OCI-LY7 (cell line): ENCODE measurements around the gene KRT31. TPM values are rescaled to one million over a fixed set of nuclear protein-coding genes. Genes with fewer than 3 reads are reported as not detected.

ENCODE experiments used
- Bru-seq: library from RNA; stranded (reverse); fragments of 400-500 nt; gene quantifications from one replicate; lab custom pipeline; 2021; lab: Mats Ljungman, UMichigan
- BruChase-seq, 2 experiments: library from RNA; stranded (reverse); fragments of 400-500 nt; gene quantifications; one replicate each; lab custom pipeline; 2021; lab: Mats Ljungman, UMichigan
- BruUV-seq: library from RNA; stranded (reverse); fragments of 400-500 nt; replicated peaks from 2 replicates; lab custom pipeline; 2021; lab: Mats Ljungman, UMichigan
- CTCF ChIA-PET: fragments of 300-600 bp; sonication (Branson Sonifier 250); formaldehyde crosslinking; loops from one replicate; lab custom pipeline; 2022; ENCODE audit warnings: antibody characterized with exemption; ENCODE audit not compliant: unreplicated experiment; lab: Charles Lee
- POLR2A ChIA-PET: fragments of 300-600 bp; sonication (Branson Sonifier 250); formaldehyde crosslinking; loops from one replicate; lab custom pipeline; 2022; ENCODE audit warnings: antibody characterized with exemption; lab: Charles Lee
- DNase-seq: peaks from one replicate; pipeline ENCODE4 v3.0.0-alpha.2; 2015; ENCODE audit warnings: low spot score
- H2AFZ ChIP-seq: fragments of 200-600 bp; sonication (generic), shearing (Covaris generic); 2 replicates; pipeline ENCODE4 v1.6.1; 2014; ENCODE audit warnings: mild to moderate bottlenecking, antibody characterized with exemption, low read length, moderate library complexity
- H3K27ac ChIP-seq: fragments of 200-600 bp; sonication (generic); 2 replicates; pipeline ENCODE4 v1.5.1; 2014; ENCODE audit warnings: mixed run types, low read depth, mild to moderate bottlenecking, moderate library complexity, low read length, inconsistent platforms; ENCODE audit not compliant: poor library complexity, severe bottlenecking
- H3K36me3 ChIP-seq: fragments of 200-600 bp; sonication (generic); 2 replicates; pipeline ENCODE4 v1.6.1; 2014; ENCODE audit warnings: mild to moderate bottlenecking, antibody characterized with exemption, low read length, moderate library complexity, mixed read lengths; ENCODE audit not compliant: insufficient read depth
- H3K4me1 ChIP-seq: fragments of 200-600 bp; sonication (generic); 2 replicates; pipeline ENCODE4 v1.5.1; 2014; ENCODE audit warnings: mild to moderate bottlenecking, low read length; ENCODE audit not compliant: insufficient read depth, poor library complexity, severe bottlenecking
- H3K4me2 ChIP-seq: fragments of 200-600 bp; sonication (generic); 2 replicates; pipeline ENCODE4 v1.6.1; 2014; ENCODE audit warnings: mild to moderate bottlenecking, low read length
- H3K4me3 ChIP-seq: fragments of 200-600 bp; sonication (generic); 2 replicates; pipeline ENCODE4 v1.5.1; 2014; ENCODE audit warnings: mild to moderate bottlenecking, low read depth, low read length; ENCODE audit not compliant: poor library complexity, severe bottlenecking
- H3K79me2 ChIP-seq: fragments of 200-600 bp; sonication (generic); 2 replicates; pipeline ENCODE4 v1.6.1; 2016; ENCODE audit warnings: low read depth, mild to moderate bottlenecking, low read length, moderate library complexity, mixed read lengths; ENCODE audit not compliant: insufficient read depth
- H3K9me2 ChIP-seq: fragments of 200-600 bp; sonication (generic); 2 replicates; pipeline ENCODE4 v1.6.1; 2016; ENCODE audit warnings: mild to moderate bottlenecking, low read length, mixed read lengths; ENCODE audit not compliant: insufficient read depth
- H3K9me3 ChIP-seq: fragments of 200-600 bp; sonication (generic); 2 replicates; pipeline ENCODE4 v1.6.1; 2014; ENCODE audit warnings: mild to moderate bottlenecking, mixed run types, low read length, mixed read lengths
- H4K20me1 ChIP-seq: fragments of 200-600 bp; sonication (generic); 2 replicates; pipeline ENCODE4 v1.6.1; 2014; ENCODE audit warnings: mild to moderate bottlenecking, antibody characterized with exemption, low read length, moderate library complexity, mixed read lengths; ENCODE audit not compliant: insufficient read depth
- CTCF ChIP-seq: fragments of 200-600 bp; sonication (generic); conservative IDR thresholded peaks from 2 replicates; pipeline ENCODE4 v1.5.1; 2014; ENCODE audit warnings: mild to moderate bottlenecking, antibody characterized with exemption, low read length, moderate library complexity, mixed read lengths
- EZH2phosphoT487 ChIP-seq: fragments of 200-600 bp; sonication (generic); IDR thresholded peaks from 2 replicates; pipeline ENCODE4 v1.6.1; 2018; ENCODE audit warnings: low read depth, borderline replicate concordance, mild to moderate bottlenecking, mixed run types, antibody characterized with exemption, low read length, moderate library complexity, mixed read lengths
- intact Hi-C: fragments of 100-400 bp; cut with micrococcal nuclease; formaldehyde crosslinking; loops from one replicate; pipeline ENCODE4 v1.10.0; 2022; ENCODE audit not compliant: unreplicated experiment
- long read RNA-seq: library from polyadenylated mRNA; stranded (forward); transcript quantifications from one replicate; pipeline ENCODE4 v2.0.0, GENCODE V29; 2022
- total RNA-seq, 2 experiments: library from RNA; depleted of rRNA in 1 of 2; stranded (reverse); fragments of >200 nt in 1 of 2; shearing (Covaris generic) in 1 of 2; gene quantifications; 2 replicates each; pipeline ENCODE4 v1.2.3, GENCODE V29; 2014 to 2022

Gene KRT31
- not detected in 2 replicates for total RNA-seq (2014; rRNA removed; shearing (Covaris generic))
- not detected in 2 replicates for total RNA-seq (2022)
- Bru-seq, nascent RNA: not detected
- BruChase-seq, experiment 1, labeled RNA remaining after a 6-hour chase: not detected
- not detected for BruChase-seq, experiment 2, labeled RNA remaining after a 2-hour chase
- long read RNA-seq: 0 reads

DNA sequence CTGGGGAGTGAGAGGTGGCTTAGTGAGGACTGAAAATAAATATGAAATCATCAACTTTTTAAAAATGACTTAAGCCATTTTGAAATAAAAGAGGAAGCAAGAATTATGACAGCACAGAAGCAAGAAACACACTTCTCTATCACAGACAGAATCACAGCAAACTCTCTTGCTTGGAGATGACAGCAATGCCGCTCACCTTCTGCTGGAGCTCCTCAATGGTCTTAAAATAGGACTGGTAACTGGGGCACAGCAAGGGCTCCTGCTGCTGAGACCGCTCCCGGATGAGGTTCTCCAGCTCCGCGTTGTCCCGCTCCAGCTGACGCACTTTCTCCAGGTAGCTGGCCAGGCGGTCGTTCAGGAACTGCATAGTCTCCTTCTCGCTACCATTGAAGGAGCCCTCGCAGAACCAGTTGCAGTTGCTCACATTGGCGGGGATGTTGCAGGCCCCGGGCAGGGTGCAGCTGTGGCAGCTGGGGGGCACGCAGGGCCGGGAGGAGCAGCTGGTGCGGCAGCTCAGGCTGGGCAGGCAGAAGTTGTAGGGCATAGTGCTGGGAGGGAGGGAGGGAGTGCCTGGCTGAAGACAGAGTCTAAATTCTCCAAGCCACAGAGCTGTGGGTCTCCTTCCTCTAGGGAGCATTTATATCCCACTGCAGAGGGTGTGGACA is at the start of gene KRT31:
TSS of gene KRT31 (minus strand) at position 613 of the 665 bp plus-strand sequence. CDS start at position 544, 69 bp downstream.
- no peaks in the 10 kb centered on the region for H3K9me2 ChIP-seq
- H4K20me1 ChIP-seq: no peaks in the 10 kb centered on the region
- no peak for DNase-seq
- ChIA-PET CTCF (no interaction called here), POLR2A (no interaction called here)
- H3K36me3 ChIP-seq: no peaks in the 10 kb centered on the region
- no TSS peak for BruUV-seq
- intact Hi-C loops: no loop called here
- H3K27ac ChIP-seq: no peak within 1 kb of the TSS
- H3K4me2 ChIP-seq: no peak within 1 kb of the TSS
- no peaks in the 10 kb centered on the region for H3K9me3 ChIP-seq
- TF ChIP-seq EZH2phosphoT487: no peak
- TF ChIP-seq CTCF: no peak
- no peaks in the 10 kb centered on the region for H3K79me2 ChIP-seq
- no peak within 1 kb of the TSS for H2AFZ ChIP-seq
- H3K4me1 ChIP-seq: no peaks in the 10 kb centered on the region
- no peak within 1 kb of the TSS for H3K4me3 ChIP-seq

- Histone ChIP-seq H2AFZ (no peak overlapping the region), H3K36me3 (no peaks in the 10 kb centered on the region), H3K9me3 (no peaks in the 10 kb centered on the region), H3K9me2 (no peaks in the 10 kb centered on the region), H3K4me2 (no peak overlapping the region), H3K79me2 (no peaks in the 10 kb centered on the region), H3K27ac (no peak overlapping the region), H3K4me3 (no peak overlapping the region), H4K20me1 (no peaks in the 10 kb centered on the region), H3K4me1 (no peaks in the 10 kb centered on the region)
- no peak for DNase-seq
- intact Hi-C loops: no loop called here
- no TSS peak for BruUV-seq
- POLR2A ChIA-PET: no interaction called here
- CTCF ChIA-PET: no interaction called here
- TF ChIP-seq CTCF (no peak), EZH2phosphoT487 (no peak)
These were observed 49.4 kb upstream of the KRT31 start for GRCh38 chr17:41446806-41447205.

- ChIA-PET CTCF (no interaction called here), POLR2A (no interaction called here)
- H4K20me1 ChIP-seq: no peaks in the 10 kb centered on the region
- no peaks in the 10 kb centered on the region for H3K36me3 ChIP-seq
- no peaks in the 10 kb centered on the region for H3K9me2 ChIP-seq
- DNase-seq: no peak
- H3K4me3 ChIP-seq: no peak overlapping the region
- intact Hi-C loops: no loop called here
- no peak overlapping the region for H3K27ac ChIP-seq
- no peaks in the 10 kb centered on the region for H3K79me2 ChIP-seq
- no peaks in the 10 kb centered on the region for H3K9me3 ChIP-seq
- TF ChIP-seq CTCF (no peak), EZH2phosphoT487 (no peak)
- H3K4me1 ChIP-seq: no peaks in the 10 kb centered on the region
- H3K4me2 ChIP-seq: no peak overlapping the region
- BruUV-seq: no TSS peak
- no peak overlapping the region for H2AFZ ChIP-seq
These were observed 47.2 kb upstream of the KRT31 start for GRCh38 chr17:41444640-41445039.
